ENCODE data around the gene DENND5A.
"Not testable (repeated sequence)": the region's sequence is repeated elsewhere in the genome, so short reads cannot be mapped to it uniquely, and the experiment has no call there.

Gene DENND5A

DNA sequence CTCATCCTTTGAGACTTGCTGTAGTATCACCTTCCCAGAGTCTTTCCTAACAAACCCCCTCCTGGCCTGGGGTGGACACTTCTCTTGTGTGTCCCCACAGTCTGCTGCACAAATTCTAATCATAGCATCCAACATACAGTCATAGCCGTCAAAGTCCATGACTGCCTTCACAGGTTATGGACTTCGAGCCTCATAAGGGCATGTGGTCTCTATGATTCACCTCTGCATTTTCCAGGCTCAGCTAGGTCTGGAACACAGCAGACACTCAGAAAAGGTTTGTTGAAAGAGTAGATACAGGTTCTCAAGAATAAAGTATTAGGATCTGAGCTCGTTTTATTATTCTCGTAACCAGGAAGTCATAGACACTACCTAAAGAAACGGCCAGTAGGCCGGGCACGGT, 160.6 kb downstream of the DENND5A start:
- in situ Hi-C loops (cut with MboI; ENCODE audit: low sequenced_read_pairs): no loop called here

DNA sequence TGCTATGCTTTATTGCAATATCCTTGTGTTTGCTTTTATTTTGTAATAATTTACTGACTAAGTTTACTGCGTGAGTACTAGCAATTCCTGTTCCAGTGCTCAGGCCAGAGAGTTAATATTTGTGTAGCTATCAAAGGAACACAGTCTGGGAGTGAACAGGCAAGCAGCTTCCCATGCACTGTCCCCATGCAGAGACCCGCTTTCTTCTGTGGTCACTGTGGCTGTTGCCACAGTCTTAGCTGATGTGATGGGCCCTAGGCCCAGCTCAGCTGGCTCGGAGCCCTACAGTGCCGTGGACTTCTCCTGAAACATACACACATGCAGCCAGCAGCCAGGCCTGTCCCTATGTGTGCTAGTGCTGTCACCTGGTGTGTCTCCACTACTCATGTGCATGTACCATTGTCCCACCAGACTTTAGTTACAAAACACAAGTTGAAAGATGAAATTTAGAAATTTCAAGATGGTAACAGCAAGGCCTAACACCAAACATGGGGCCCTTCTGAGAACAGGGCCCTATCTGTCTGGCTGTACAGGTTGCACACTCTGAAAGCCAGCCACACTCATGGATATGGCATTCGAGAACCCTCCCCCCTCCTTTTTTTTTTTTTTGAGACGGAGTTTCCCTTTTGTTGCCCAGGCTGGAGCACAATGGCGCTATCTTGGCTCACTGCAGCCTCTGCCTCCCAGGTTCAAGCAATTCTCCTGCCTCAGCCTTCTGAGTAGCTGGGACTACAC, 161.4 kb downstream of the DENND5A start:
- in situ Hi-C loops (cut with MboI; ENCODE audit: low sequenced_read_pairs): no loop called here

DNA sequence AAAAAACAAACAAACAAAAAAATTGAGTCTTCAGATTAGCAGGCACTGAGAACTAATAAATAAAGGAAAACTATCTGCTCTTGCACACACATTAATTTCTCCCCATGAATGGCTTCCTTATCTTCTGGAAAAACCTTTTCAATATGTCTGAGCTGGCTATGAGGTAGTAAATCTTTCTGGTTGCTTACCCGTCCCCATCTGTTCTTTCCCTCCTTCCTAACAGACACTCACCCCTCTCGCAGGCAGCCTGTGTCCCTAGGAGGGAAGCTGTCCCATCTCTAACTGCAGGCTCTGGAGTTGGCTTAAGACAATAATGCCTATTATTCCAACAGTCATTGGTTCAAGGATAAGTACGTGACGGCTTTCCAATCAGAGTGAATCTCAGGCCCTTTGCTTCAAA, 165.5 kb downstream of the DENND5A start:
- in situ Hi-C loops (cut with MboI; ENCODE audit: low sequenced_read_pairs): no loop called here

DNA sequence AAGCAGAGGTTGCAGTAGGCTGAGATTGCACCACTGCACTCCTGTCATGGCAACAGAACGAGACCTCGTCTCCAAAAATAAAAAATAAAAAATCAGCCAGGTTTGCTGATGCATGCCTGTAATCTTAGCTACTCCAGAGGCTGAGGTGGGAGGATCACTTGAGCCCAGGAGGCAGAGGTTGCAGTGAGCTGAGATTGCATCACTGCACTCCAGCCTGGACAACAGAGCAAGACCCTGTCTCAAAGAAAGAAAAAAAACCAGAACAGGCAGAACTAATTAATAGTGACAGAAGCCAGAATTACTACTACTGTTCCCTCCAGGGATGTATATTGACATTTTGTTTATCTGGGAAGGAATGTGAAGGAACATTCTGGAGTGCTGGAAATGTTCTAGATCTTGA, 166.7 kb downstream of the DENND5A start:
- in situ Hi-C loops (cut with MboI; ENCODE audit: low sequenced_read_pairs): not testable (repeated sequence)

DNA sequence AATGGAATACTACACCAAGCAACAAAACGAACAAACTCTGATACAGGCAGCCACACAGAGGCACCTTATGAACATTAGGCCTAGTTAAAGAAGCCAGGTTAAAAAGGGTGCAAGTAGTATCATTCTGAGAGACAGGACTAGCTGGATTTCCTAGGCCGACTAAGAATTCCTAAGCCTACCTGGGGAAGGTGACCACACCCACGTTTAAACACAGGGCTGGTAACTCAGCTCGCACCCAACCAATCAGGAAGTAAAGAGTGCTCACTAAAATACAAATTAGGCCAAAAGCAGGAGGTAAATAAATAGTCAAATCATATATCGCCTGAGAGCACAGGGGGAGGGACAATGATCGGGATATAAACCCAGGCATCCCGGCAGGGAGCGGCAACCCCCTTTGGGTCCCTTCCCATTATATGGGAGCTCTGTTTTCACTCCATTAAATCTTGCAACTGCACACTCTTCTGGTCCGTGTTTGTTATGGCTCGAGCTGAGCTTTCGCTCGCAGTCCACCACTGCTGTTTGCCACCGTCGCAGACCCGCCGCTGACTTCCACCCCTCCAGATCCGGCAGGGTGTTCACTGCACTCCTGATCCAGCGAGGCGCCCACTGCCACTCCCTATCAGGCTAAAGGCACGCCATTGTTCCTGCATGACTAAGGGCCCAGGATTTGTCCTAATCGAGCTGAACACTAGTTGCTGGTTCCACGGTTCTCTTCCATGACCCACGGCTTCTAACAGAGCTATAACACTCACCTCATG, 167.8 kb downstream of the DENND5A start:
- in situ Hi-C loops (cut with MboI; ENCODE audit: low sequenced_read_pairs): not testable (repeated sequence)

DNA sequence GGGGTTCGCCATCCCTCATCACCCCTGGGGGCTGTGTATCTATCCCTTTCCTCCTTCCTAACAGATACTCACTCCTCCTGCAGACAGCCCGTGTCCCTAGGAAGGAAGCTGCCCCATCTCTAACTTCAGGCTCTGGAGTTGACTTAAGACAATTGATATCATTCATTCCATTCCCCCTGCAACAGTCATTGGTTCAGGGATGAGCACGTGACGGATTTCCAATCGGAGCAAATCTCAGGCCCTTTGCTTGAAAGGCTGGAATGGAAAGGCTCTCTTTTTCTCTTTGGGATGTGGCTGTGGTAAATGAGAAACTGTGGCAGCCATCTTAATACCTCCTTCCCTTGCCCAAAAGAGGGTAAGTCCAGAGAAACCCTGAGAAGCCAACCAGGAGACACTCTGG, 168.7 kb downstream of the DENND5A start:
- in situ Hi-C loops (cut with MboI; ENCODE audit: low sequenced_read_pairs): no loop called here

DNA sequence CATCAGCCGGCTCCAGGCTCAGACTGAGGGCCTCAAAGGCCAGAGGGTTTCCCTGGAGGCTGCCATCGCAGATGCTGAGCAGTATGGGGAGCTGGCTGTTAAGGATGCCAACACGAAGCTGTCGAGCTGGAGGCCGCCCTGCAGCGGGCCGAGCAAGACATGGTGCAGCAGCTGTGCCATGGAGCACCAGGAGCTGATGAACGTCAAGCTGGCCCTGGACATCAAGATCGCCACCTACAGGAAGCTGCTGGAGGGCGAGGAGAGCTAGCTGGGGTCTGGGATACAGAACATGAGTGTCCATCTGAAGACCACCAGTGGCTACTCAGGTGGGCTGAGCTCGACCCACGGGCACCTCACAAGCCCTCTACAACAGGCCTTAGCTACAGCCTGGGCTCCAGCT, 169.7 kb downstream of the DENND5A start:
- in situ Hi-C loops (cut with MboI; ENCODE audit: low sequenced_read_pairs): no loop called here

DNA sequence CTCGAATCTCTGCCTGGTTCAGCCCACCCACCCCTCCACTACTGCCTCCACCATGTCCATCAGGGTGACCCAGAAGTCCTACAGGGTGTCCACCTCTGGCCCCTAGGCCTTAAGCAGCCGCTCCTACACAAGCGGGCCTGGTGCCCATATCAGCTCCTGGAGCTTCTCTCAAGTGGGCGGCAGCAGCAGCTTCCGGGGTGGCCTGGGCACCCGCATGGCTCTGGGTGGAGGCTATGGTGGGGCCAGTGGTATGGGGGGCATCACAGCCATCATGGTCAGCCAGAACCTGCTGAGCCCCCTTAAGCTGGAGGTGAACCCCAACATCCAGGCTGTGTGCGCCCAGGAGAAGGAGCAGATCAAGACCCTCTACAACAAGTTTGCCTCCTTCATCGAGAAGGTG, 170.7 kb downstream of the DENND5A start:
- in situ Hi-C loops (cut with MboI; ENCODE audit: low sequenced_read_pairs): no loop called here

DNA sequence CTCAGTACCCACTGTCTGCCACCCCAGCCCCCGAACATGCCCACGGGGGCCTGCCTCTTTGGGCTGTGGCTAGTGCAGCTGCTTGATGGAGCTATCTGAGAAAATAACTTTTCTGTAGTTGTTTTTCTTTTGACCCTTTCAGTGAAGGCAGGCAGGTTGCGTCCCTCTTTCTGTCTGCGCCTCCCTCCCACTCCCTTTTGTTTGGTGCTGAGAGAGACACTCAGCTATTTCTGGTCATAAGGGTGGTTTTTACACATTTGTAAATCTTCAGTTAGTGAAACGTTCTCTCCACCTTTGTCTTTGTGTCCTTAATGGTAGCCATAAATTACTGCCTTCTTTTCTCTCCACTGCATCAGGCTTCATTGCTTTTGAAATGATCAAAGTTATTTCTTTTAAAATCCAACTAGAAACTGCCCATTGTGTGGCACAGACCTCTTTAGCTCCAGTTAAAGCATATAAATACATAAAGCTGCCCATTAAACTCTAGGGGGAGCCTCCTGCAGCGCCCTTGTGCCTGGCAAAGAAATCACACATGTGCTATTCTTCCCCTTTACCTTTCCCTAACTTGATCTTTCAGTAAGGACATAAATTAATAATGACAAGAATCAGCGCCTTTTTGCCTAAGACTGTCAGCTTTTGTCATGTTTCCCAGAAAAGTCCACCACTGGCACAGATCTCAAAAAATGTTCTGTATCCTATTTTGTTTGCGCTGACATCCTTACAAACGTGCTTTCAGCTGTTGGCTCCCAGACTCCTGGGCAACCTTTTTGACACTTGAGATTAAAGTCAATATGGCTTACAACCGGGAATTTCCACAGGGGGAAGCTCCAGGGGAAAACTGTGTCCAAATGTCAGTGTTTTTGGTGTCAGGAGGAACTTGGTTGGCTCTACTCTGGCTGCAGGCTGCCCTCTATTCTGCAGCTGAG, 172.0 kb downstream of the DENND5A start:
- in situ Hi-C loops (cut with MboI; ENCODE audit: low sequenced_read_pairs): no loop called here

DNA sequence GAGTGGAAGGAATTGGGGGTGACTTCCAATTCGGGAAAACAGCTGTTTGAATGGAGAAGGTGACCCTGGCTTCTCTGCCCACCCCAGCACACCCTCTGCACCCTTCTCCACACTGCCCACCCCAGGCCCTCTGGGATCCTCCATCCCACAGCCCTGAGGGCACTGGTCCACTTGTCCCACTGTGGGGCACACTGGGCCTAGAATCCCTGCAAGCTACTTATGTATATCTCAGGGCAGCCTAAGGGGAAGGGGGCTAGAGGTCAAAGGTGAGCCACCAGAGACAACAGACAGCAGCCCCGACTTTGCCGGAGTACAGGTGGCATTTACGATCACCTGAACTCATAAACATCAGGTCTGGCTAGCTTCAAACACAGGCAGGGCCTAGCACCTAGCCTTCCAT, 173.1 kb downstream of the DENND5A start:
- in situ Hi-C loops (cut with MboI; ENCODE audit: low sequenced_read_pairs): no loop called here

DNA sequence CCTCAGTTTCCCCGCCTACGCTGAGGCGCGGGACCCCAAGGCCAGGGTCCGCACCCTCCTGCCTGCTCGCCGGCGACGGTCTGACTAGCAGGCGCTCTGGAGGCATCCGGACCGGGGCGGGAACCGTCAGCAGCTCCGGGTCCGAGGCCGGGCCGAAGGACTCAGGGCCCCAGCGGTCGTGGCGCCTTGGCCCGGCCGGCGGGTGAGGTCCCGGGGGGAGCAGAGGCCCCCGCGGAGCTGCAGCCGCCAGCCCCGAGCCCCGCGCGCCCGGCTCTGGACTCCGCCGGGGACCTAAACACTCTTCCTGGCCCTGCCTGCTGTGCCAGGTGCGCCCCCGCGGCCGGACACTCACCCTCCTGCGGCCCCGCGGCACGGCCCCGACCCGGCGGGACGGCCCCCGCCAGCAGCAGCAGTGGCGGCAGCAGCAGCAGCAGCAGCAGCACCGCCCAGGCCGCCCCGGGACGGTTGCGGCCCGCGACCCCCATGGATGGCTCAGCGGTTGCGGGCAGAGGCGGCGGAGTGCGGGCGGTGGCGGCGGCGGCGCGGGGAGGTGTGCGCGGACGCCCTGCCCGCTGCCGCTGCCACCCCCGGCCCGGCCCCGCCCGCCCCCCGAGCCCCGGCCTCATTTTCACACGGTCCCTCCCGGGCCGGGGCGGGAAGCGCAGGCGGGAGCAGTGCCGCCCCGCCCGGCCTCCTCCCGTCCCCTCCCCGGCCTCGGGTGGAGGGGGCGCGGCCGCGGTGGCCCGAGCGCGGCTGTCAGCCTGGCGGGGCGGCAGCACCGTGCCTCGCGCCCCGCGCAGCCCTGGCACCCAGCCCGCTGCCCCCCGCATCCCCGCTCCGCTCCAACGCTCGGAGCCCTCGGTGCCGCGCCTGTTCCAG, 173.9 kb downstream of the DENND5A start, which contains the start of gene SCUBE2:
SCUBE2 (minus strand) TSS at position 556 of the 879 bp plus-strand sequence; CDS start at position 485, 71 bp downstream.
- in situ Hi-C loops (cut with MboI; ENCODE audit: low sequenced_read_pairs): no loop called here

DNA sequence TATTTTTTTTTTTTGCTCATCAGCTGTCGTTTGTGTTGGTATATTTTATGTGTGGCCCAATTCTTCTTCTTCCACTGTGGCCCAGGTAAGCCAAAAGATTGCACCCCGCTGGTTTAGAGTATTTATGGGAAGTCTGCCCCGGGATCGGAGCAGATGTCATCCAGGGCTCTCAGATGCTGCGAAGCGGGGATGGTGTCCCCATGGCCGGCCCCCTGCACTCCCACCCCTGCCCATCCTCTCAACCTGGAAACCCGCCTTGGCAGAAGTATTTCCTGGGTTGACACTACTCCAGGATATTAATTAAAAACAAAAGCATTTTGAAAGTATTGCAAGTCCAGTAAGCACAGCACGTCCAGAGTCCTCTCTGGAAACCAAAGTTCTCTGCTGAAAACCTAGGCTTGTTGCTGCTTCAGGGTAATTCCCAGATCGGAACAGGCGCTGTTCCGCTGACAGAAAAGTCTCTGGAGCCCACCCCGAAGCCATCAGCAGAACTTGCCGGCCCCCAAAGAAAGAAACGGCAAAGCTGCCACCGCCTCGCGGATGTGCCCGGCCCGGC, 174.6 kb downstream of the DENND5A start:
- in situ Hi-C loops (cut with MboI; ENCODE audit: low sequenced_read_pairs): no loop called here

DNA sequence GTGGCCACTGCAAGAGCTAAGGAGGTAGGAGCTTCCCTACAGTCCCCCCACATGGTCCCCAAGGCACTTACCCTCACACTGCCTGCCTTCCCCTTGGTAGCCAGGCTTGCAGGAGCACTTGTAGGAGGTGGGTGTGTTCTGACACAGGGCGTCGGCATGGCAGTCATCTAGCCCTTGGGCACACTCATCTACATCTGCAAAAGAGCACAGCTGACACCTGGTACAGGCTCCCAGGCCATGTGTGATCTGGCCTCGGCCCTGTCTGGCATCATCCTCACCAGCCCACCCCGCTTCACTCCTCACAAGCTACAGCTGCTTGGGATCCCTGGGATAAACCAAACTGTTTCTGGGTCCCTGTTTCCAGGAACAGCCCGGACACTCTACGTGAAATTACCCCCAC, 175.5 kb downstream of the DENND5A start:
- in situ Hi-C loops (cut with MboI; ENCODE audit: low sequenced_read_pairs): no loop called here

DNA sequence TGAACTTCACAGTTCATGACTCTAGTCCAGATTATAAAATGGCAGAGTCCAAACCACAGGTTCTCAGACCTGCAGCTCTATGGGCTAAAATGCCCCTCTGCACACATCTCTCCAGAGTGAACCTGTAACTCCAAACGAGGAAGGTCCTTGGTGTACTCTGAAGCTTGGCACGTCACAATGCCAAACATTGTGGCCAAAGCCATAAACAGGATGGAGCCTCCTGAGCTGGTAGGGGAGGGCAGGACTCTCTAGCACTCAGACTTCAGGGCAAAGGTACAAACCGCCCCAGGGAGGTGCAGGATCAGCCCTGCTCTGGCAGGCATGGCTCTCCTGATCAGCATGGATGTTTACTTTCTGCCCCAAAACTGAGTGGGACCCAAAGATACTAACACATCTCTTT, 176.1 kb downstream of the DENND5A start:
- in situ Hi-C loops (cut with MboI; ENCODE audit: low sequenced_read_pairs): no loop called here
